ENCODE measurements around the gene NT5DC2.

The NT5DC2 gene

DNA sequence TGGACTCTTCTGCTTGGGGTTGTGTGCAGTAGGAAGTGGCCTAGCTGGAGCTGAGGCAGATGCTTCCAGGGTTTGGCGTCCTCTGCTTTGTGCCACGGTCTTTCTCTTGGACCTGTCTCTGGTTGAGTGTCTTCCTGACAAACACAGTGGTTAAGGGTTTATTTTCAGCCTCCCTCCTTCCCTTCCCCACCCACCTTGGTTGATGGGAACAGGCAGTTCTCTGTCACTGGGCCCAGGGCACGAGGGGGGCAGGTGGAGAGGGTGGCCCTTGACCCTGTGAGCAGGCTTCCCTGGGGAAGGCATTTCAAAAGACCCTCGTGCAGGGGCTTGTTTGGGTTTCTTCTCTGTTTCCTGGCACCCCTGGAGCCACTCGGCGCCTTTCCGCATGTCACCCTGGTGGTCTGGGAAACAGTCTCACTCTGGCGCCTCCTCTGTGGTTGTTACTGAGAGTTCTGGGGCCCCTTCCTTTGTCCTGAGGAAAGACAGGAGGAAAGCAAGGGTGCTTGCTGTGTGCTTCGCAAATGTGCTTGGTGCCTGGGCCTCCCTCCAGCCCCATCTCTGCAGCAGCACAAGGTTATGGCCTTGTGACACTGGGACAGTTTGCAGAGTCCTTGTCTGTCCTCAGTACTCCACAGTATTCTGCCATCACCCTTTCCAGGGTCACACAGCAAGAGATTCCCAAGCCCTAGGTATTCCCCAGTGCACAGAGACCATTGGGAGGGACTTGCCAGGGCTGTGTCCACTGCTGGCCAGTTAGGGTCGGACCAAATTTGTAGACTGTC, 48.8 kb downstream of the NT5DC2 start:
- no peak for DNase-seq

DNA sequence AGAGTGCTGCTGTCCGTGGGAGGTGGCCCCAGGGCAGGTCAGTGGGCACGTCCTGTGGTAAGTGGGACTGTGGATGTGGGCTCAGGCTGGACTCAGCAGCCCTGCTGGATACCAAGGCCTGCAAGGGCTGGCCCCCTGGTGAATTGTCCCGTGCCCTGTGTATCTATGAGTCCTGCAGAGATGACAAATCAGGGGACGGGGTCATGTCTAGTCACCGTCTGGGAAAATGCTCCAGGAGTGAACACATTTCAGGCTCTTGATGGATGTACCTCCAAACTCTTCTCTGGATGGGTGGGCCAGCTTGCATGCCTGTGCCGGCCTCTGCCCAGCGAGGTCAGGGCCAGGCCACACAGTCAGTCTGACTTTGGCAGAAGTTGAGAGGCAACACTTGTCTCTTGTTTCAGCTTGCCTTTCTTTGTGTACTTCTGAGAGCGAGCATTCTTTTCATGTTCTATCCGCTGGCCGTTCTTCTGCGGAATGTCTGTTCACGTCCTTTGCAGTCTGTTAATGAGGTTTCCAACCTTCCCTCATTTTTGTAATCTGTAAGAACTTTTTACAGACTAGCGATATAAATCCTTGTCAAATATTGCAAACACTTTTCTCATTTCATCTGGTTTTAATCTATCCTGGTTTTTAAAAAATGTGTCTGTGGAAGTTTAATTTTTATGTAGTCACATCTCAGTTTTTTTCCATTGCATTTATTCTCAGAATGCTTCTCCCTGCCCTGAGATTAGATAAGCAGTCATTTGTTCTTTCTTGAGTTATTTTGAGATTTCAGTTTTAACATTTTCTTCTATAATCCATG, 49.9 kb downstream of the NT5DC2 start:
- no peak for DNase-seq

DNA sequence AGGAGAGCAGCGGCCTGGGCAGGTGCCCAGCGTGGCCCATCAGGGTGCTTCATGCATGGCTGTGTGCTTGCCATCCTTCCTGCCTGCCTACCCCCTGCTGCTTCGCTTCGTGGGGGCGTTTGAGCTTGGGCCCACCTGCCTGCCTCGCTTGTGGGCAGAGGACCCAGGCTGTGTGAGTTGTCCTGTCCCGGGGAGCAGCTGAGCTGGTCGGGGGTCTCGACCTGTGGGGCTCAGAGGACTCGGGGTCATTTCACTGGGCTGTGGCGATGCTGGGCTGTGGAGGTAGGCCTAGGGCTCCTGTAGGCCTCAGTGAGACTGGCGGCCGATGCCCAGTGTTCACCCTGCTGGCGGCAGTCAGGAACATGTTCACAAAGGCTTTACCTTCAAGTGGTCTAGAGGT, 50.6 kb downstream of the NT5DC2 start:
- DNase-seq, result no peak

- DNase-seq, result no peak
Observed at GRCh38 chr3:52481819-52482521, 51.7 kb downstream of the NT5DC2 start.

DNA sequence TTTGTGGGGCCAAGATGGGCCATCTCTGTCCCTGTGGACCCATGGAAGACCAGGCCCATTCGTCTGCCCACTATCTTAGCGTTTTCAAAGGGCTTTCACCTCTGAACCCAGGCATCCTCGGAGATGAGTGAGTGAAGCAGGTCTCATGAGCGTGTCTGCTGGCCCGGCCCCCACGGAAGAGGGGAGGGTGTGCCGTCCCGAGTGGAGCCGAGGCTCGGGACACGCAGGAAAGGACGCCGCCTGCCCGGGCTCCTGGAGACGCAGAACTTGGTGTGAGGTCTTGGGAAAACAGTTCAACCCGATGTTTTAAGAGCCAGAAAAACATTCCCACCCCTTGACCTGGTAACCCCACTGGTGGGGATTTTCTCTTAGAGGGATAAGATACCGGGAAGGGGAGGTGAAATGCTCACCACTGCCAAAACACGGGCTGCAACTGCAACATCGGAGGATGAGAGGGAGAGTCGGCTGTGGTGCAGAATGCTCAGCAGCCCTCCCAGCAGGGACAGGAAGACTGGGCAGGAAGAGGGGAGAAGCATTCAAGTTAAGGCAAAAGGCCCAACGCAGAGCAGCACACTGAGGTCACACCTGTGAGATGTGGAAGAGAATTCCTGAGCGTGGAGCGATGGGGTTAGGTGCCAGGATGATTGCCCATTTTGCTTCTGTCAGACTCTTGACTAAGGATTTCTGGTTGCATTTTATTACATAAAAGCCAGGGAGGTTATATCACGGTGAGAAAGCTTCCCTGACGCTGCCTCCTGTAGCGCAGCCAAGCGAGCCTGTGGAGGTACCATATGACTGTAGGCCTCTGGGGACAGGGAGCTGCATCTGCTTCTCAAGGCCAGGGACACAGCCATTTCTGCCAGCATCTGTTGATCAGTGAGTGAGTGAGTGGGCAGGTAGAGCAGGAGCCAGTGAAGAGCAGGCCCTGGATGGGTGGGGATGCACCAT, 52.6 kb downstream of the NT5DC2 start:
- DNase-seq, result no peak

DNA sequence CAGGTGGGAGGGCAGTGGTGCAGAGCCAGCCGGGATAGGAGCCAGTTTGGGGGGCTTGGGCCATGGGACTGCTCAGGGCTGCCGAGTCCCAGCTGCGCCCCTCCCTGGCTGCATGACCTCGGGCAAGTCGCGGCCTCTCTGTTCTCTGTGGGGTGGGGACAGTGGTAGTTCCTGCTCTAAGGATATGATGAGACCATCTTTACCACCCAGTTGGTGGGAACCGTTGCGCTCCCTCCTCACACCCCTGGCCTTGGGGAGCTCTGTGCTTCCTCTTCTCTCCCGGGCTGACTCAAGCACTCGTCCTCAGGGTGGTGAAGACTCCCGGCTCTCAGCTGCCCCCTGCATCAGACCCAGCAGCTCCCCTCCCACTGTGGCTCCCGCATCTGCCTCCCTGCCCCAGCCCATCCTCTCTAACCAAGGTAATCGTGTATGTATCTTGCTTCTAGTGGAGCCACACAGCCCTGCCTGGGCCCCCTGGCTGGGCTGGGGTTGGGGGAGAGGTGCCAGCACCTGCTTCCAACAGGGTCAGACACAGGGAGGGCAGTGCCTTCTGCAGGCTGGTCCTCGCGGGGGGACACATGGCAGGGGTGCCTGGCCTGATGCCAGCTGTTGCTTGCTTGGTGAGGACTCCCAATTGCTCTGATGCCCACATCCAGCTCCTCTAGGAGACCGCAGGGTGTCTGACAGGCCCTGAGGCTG, 53.6 kb downstream of the NT5DC2 start:
- DNase-seq, result no peak

DNA sequence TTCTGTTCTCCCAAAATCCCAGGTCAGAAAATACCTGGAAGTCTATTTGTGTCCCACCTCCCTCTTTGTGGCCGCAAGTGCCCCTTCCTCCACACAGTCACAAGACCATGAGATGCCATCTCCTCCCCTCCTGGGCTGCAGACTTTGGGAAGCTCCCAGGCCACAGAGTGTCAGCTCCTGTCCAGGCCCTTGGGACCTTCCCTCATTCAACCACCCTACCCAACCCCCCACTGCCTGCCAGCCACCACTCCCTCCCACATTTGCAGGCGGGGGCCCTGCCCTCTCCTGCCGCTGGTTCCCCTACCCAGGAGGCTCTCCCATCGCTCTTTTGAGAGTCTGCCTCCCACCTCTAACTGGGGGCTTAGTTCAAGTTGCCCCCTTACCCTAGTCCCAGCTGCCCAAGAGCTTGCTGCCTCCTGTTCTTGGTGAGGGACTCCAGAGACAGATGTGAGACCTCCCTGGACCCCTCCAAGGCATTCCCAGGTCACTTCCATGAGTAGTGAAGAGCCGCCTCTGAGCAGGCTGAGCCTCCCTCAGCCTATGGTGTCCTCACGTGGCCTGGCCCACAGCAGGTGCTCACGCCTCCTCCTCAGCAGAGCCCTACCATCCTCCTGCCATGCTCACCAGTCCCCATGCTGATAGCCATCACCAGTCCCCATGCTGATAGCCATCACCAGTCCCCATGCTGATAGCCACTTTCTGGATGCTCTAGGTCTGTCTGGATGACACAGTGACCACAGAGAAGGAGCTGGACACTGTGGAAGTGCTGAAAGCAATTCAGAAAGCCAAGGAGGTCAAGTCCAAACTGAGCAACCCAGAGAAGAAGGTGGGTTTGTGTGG, 54.4 kb downstream of the NT5DC2 start:
- DNase-seq, result no peak

DNA sequence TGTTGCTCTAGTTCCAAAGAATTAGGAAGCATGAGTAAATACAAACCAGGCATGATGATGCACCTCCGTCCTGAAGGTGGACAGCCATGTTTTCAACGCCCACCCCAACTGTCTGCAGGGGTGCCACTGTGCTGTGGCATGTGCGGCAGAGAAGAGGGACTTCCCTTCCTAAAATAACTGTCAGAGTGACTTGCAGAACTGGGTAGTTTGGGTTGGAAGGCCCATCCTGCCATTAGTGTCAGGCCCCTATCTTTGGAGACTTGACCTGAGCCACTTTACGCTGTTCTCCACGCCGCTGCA, 55.9 kb downstream of the NT5DC2 start:
- no peak for DNase-seq

DNA sequence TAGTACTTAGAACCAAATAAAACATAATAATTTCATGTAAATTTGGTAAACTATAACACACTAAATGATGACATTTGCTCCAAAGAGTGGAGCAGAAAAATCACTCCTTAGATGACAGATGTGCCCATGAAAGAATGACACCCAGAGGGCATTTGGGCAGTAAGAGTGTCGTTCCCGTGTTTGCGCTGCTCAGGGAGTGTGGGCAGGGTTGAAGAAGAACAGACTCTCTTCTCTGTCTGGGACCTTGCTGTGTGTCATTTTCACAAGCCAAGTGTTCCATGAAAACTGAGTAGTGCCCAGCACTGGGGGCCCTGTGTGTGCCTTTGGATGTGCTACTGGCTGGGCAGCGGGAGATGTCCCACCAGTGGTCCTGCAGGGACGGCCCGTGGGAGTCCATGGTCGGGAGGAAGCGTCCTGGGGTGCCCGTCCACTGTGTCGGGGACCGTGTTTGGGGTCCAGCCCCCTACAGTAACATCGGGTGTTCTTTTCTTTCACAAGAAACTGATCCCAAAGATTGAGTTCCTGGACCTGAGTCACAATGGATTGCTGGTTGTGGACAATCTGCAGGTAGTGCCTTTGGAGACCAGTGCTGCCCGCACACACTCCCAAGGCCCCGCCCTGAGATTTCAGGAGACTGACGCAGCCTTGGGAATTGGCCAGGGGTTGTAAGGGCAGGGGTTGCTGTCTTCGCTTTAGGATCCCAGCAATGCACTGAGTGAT, 56.4 kb downstream of the NT5DC2 start:
- DNase-seq, result no peak

Measured in activated naive CD4-positive, alpha-beta T cell treated with anti-CD3 and anti-CD28 coated beads, Interleukin-2, amount 50 U/mL, for 16 hours (primary cell).